Body of pancreas (tissue), 4 donors: Measurements from ENCODE around the gene TMEM169. TPM values are rescaled to one million over a fixed set of nuclear protein-coding genes. Genes with fewer than 3 reads are reported as not detected.

ENCODE experiments used
- ATAC-seq: fragments of 150-250 bp; one replicate; pipeline ENCODE4 v1.9.1; 2016
- DNase-seq, 4 donors: peaks; one replicate each; pipeline ENCODE4 v3.0.0-alpha.2; 2019
- H3K27ac ChIP-seq, 4 donors: fragments of 200-600 bp; sonication (generic); 1 replicate in 3 of 4; 2 replicates in 1 of 4; pipeline versions ENCODE4 v1.5.1 to v1.6.1; 2016 to 2019; ENCODE audit warnings: mild to moderate bottlenecking in 1 of 4, mixed read lengths in 1 of 4, moderate library complexity in 1 of 4
- H3K27me3 ChIP-seq, 2 donors: fragments of 200-600 bp; sonication (generic); one replicate each; pipeline ENCODE4 v1.6.0; 2016; ENCODE audit warnings: mild to moderate bottlenecking in 1 of 2
- H3K36me3 ChIP-seq, 2 donors: fragments of 200-600 bp; sonication (generic); replicated peaks in 1 of 2; 2 replicates each; pipeline ENCODE4 v1.5.1; 2016; ENCODE audit warnings: low read depth in 2 of 2; ENCODE audit not compliant: insufficient read depth in 1 of 2
- H3K4me1 ChIP-seq: fragments of 200-600 bp; sonication (generic); one replicate; pipeline ENCODE4 v1.6.0; 2016
- H3K4me3 ChIP-seq, 2 donors: fragments of 200-600 bp; sonication (generic); 1 replicate in 1 of 2; 2 replicates in 1 of 2; pipeline ENCODE4 v1.5.1; 2016 to 2019
- H3K9me3 ChIP-seq, 3 donors: fragments of 200-600 bp; sonication (generic); 1 replicate in 2 of 3; 2 replicates in 1 of 3; pipeline ENCODE4 v1.5.1; 2016
- CTCF ChIP-seq, 7 experiments: fragments of 450-650 bp in 4 of 7; fragments of 200-600 bp in 3 of 7; sonication (generic) in 3 of 7; IDR thresholded peaks; one replicate each; pipeline ENCODE4 v1.5.1; 2016 to 2019; ENCODE audit warnings: antibody characterized with exemption in 7 of 7
- POLR2A ChIP-seq, 3 donors: fragments of 450-650 bp; IDR thresholded peaks; one replicate each; pipeline ENCODE4 v1.6.1; 2016; ENCODE audit warnings: antibody characterized with exemption in 3 of 3, mild to moderate bottlenecking in 2 of 3
- WGBS, 2 donors: methylation state at CpG; one replicate each; pipeline ENCODE4 v1.1.5; 2017; 5-methylcytosine and 5-hydroxymethylcytosine counted together
- intact Hi-C: fragments of 100-400 bp; cut with DNase I; formaldehyde crosslinking; loops from one replicate; pipeline ENCODE4 v1.15.1; 2023
- total RNA-seq, 2 donors: library from RNA; depleted of rRNA; stranded (reverse); fragments of >200 nt; gene quantifications; one replicate each; pipeline ENCODE4 v1.1.0, GENCODE V29; 2016

The TMEM169 gene
- total RNA-seq, 2 donors from 2014 or later: 0.26 TPM; not detected in 1

- H3K4me1 ChIP-seq: peaks cover 4% of the 10 kb centered on the region
- no peaks in the 10 kb centered on the region for H3K36me3 ChIP-seq
- intact Hi-C loops: no loop called here
- H3K4me3 ChIP-seq: no peak overlapping the region
- H3K27me3 ChIP-seq: no peaks in the 10 kb centered on the region
- no peaks in the 10 kb centered on the region for H3K9me3 ChIP-seq
- WGBS, 2 donors: 91% methylated on average over 2 of the region's 2 CpGs
- no peak overlapping the region for H3K27ac ChIP-seq
- ATAC-seq (no peak), DNase-seq (no peak)
- TF ChIP-seq POLR2A (IDR thresholded peaks at IDR 0.05): no peak
- TF ChIP-seq CTCF (IDR thresholded peaks at IDR 0.05): no peak
Measured at GRCh38 chr2:216049452-216049851, 32.3 kb upstream of the TMEM169 start.

- WGBS, 2 donors: 87 to 89% methylated on average over 3 of the region's 3 CpGs
- Histone ChIP-seq H3K9me3 (no peaks in the 10 kb centered on the region), H3K27me3 (no peaks in the 10 kb centered on the region), H3K27ac (no peak overlapping the region), H3K4me3 (no peak overlapping the region), H3K4me1 (peaks cover 4% of the 10 kb centered on the region), H3K36me3 (no peaks in the 10 kb centered on the region)
- TF ChIP-seq CTCF (IDR thresholded peaks at IDR 0.05): no peak
- TF ChIP-seq POLR2A (IDR thresholded peaks at IDR 0.05): no peak
- ATAC-seq (no peak), DNase-seq (no peak)
- intact Hi-C loops: no loop called here
Measured at GRCh38 chr2:216051350-216051749, 30.4 kb upstream of the TMEM169 start.

GRCh38 chr2:216052420-216052819, 29.3 kb upstream of the TMEM169 start:
- TF ChIP-seq CTCF (IDR thresholded peaks at IDR 0.05) (no peak), POLR2A (IDR thresholded peaks at IDR 0.05) (no peak)
- no peak overlapping the region for H3K27ac ChIP-seq
- H3K36me3 ChIP-seq: no peaks in the 10 kb centered on the region
- H3K4me3 ChIP-seq: no peak overlapping the region
- H3K27me3 ChIP-seq: no peaks in the 10 kb centered on the region
- peaks cover 4% of the 10 kb centered on the region for H3K4me1 ChIP-seq
- ATAC-seq (no peak), DNase-seq (no peak)
- H3K9me3 ChIP-seq: no peaks in the 10 kb centered on the region
- intact Hi-C loops: no loop called here
- WGBS, 2 donors: 88 to 92% methylated on average over 2 of the region's 2 CpGs

GRCh38 chr2:216055680-216056079, 26.0 kb upstream of the TMEM169 start:
- no peaks in the 10 kb centered on the region for H3K36me3 ChIP-seq
- H3K27ac ChIP-seq: peak overlapping the region in 2 of 4 donors; percentile 78 to 81
- intact Hi-C loops: no loop called here
- 81 to 94% methylated on average over 4 of the region's 4 CpGs for WGBS, 2 donors
- DNase-seq (no peak), ATAC-seq (no peak)
- H3K9me3 ChIP-seq: no peaks in the 10 kb centered on the region
- TF ChIP-seq CTCF (IDR thresholded peaks at IDR 0.05): no peak
- no peak for TF ChIP-seq POLR2A (IDR thresholded peaks at IDR 0.05)
- no peak overlapping the region for H3K4me3 ChIP-seq
- no peaks in the 10 kb centered on the region for H3K27me3 ChIP-seq
- H3K4me1 ChIP-seq: peaks cover 4% of the 10 kb centered on the region

GRCh38 chr2:216056739-216057138, 25.0 kb upstream of the TMEM169 start:
- intact Hi-C loops: no loop called here
- Histone ChIP-seq H3K27me3 (no peaks in the 10 kb centered on the region), H3K27ac (peak overlapping the region in 2 of 4 donors; percentile 78 to 81), H3K9me3 (no peaks in the 10 kb centered on the region), H3K4me1 (peaks cover 4% of the 10 kb centered on the region), H3K4me3 (no peak overlapping the region), H3K36me3 (no peaks in the 10 kb centered on the region)
- ATAC-seq: no peak
- WGBS, 2 donors: 44% methylated on average over 3 of the region's 3 CpGs
- TF ChIP-seq CTCF (IDR thresholded peaks at IDR 0.05) (no peak), POLR2A (IDR thresholded peaks at IDR 0.05) (no peak)
- DNase-seq: no peak
